AG04450 (cell line): ENCODE measurements around the gene CHD9NB. TPM values are rescaled to one million over a fixed set of nuclear protein-coding genes. Genes with fewer than 3 reads are reported as not detected.

Experiments used
- CTCF ChIA-PET: fragments of 300-600, 350-600 bp; formaldehyde crosslinking; extraction: SDS; loops from one replicate; lab custom pipeline; 2022; ENCODE audit warnings: antibody characterized with exemption, inconsistent platforms; lab: Charles Lee
- POLR2A ChIA-PET: fragments of 350-600 bp; formaldehyde crosslinking; extraction: SDS; loops from one replicate; lab custom pipeline; 2021; ENCODE audit warnings: antibody characterized with exemption, inconsistent platforms; lab: Yijun Ruan, JAX
- DNase-seq: peaks from one replicate; pipeline ENCODE4 v3.0.0-alpha.2; 2011; ENCODE audit warnings: low read depth, low spot score
- H3K27ac ChIP-seq: one replicate; pipeline ENCODE4 v1.5.1; 2012; ENCODE audit warnings: low read depth, low read length, control low read depth
- H3K27me3 ChIP-seq: one replicate; pipeline ENCODE4 v1.6.0; 2012; ENCODE audit warnings: low read length; ENCODE audit not compliant: control insufficient read depth, insufficient read depth
- H3K4me3 ChIP-seq: 2 replicates; pipeline ENCODE4 v1.5.1; 2011; ENCODE audit warnings: mild to moderate bottlenecking, low read depth, low read length, control low read depth
- H3K9me3 ChIP-seq: 2 replicates; pipeline ENCODE4 v1.5.1; 2012; ENCODE audit warnings: low read length; ENCODE audit not compliant: control insufficient read depth, insufficient read depth
- polyA plus RNA-seq: library from polyadenylated mRNA; depleted of rRNA; stranded (reverse); fragments of >200 nt; gene quantifications from 2 replicates; pipeline ENCODE4 v1.2.3, GENCODE V29; 2011
- TF ChIP-seq, protein P1 (sequence below): IDR thresholded peaks from 2 replicates; pipeline ENCODE4 v1.5.1; 2011; ENCODE audit warnings: low read depth, low read length, control low read depth, inconsistent platforms

Gene CHD9NB
- polyA plus RNA-seq, 1 experiment: 1.2 TPM

DNA sequence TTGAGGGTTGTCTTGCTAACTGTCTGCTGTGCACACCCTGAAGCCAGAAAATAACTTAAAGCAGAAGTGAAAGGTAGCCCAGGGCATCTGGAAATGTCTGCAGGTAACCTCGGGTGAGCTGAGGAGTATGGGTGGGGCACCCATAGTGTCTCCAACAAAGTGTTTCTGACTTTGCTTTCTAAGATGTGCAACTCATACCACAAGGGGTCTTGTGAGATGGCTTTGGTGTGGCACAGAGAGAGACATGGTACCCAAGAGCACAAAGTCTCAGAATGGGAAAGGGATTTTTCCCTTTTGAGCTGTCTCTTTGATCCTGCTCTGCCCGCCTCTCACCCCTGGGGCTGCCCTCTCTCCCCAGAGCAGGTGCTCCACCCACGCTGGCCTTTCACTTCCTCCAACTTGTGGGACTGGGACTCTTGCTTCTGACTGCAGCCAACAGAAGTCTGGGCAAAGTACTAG lies 9.0 kb upstream of the CHD9NB start:
- Histone ChIP-seq H3K27ac (no peak overlapping the region), H3K9me3 (no peaks in the 10 kb centered on the region), H3K27me3 (no peaks in the 10 kb centered on the region), H3K4me3 (no peak overlapping the region)
- POLR2A ChIA-PET: no interaction called here
- CTCF ChIA-PET: no interaction called here
- no peak for DNase-seq
- TF ChIP-seq, protein P1, sequence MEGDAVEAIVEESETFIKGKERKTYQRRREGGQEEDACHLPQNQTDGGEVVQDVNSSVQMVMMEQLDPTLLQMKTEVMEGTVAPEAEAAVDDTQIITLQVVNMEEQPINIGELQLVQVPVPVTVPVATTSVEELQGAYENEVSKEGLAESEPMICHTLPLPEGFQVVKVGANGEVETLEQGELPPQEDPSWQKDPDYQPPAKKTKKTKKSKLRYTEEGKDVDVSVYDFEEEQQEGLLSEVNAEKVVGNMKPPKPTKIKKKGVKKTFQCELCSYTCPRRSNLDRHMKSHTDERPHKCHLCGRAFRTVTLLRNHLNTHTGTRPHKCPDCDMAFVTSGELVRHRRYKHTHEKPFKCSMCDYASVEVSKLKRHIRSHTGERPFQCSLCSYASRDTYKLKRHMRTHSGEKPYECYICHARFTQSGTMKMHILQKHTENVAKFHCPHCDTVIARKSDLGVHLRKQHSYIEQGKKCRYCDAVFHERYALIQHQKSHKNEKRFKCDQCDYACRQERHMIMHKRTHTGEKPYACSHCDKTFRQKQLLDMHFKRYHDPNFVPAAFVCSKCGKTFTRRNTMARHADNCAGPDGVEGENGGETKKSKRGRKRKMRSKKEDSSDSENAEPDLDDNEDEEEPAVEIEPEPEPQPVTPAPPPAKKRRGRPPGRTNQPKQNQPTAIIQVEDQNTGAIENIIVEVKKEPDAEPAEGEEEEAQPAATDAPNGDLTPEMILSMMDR: no peak

DNA sequence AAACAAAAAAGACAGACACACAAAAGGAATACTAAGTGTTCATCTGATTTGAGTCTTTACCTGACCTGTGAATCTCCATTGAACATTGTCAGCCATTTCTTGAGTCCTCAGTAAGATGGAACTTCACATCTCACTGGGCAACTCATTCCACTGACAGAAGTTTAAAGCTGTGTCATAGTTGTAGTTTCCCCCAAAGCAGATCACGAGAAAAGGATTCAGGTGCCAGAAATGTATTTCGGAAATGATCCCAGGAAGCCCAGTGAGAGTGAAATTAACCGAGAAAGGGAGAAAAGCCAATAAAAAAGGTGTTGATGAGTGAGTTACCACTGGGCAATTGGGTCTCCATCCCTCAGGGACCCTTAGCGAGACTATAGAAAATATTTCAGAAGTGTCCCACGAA lies 8.6 kb upstream of the CHD9NB start:
- TF ChIP-seq, protein P1: no peak
- ChIA-PET POLR2A (no interaction called here), CTCF (no interaction called here)
- no peaks in the 10 kb centered on the region for H3K9me3 ChIP-seq
- DNase-seq: no peak
- no peak overlapping the region for H3K27ac ChIP-seq
- no peaks in the 10 kb centered on the region for H3K27me3 ChIP-seq
- H3K4me3 ChIP-seq: no peak overlapping the region

DNA sequence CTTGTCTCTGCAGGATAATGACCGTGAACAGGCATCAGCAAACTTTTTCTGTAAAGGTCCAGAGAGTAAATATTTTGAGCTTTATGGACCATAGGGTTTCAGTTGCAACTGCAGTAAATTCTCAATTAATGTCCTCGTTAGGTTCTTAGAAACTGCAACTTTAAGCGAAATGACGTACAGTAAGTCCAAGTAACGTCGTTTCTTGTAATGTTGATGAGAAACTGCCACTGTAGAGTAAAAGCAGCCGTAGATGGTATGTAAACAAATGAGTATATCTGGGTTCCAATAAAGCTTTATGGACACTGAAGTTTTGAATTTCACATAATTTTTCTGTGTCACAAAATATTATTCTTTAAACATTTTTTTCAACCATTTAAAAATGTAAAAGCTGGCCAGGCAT lies 7.0 kb upstream of the CHD9NB start:
- no peak overlapping the region for H3K4me3 ChIP-seq
- no peaks in the 10 kb centered on the region; the same call in 1 of the 2 replicates for H3K9me3 ChIP-seq
- POLR2A ChIA-PET: no interaction called here
- DNase-seq: no peak
- TF ChIP-seq, protein P1: no peak
- H3K27me3 ChIP-seq: no peaks in the 10 kb centered on the region
- H3K27ac ChIP-seq: no peak overlapping the region
- CTCF ChIA-PET: interaction anchor here (0.6 to 0.7 kb wide), 2 partner anchors 141 to 148 kb away, joined by 3 to 5 read pairs; no protein-coding TSS in a partner anchor

DNA sequence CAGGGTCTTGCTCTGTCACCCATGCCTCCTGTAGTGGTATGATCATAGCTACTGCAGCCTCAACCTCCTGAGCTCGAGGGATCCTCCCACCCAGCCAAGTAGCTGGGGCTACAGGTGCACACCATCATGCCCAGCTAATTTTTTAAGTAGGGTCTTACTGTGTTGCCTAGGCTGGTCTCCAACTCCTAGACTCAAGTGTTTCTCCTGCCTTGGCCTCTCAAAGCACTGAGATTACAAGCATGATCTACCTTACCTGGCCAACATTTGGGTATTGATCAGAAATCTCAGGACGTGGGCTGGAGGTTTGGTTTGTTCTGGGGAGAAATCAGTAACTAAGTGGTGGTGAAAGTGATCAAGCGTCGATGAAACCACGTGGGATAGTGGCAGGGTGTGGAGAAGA lies 6.2 kb upstream of the CHD9NB start:
- H3K9me3 ChIP-seq: no peaks in the 10 kb centered on the region; the same call in 1 of the 2 replicates
- CTCF ChIA-PET: no interaction called here
- H3K27me3 ChIP-seq: no peaks in the 10 kb centered on the region
- H3K27ac ChIP-seq: no peak overlapping the region
- POLR2A ChIA-PET: no interaction called here
- H3K4me3 ChIP-seq: no peak overlapping the region
- TF ChIP-seq, protein P1: no peak
- DNase-seq: no peak

DNA sequence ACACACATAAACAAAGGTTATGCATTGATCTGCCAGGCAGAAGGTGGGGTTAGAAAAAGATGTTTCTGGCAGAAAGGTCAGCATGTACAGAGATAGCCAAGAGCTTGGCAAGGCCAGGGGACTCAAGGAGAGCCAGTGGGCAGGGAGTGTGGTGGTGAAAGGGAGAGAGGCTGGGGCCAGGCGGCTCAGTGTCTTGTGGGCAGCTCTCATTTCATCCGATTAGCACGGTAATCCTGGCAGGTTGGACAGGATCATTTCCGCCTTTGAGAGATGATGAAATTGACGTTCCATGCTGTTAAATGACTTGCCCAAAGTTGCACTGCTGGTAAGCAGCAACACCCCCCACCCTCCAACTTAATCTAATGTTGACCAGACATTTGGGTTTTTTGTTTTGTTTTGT lies 5.7 kb upstream of the CHD9NB start:
- ChIA-PET CTCF (interaction anchor here (0.8 kb wide), 1 partner anchor 102 kb away, joined by 4 read pairs; no protein-coding TSS in a partner anchor), POLR2A (no interaction called here)
- TF ChIP-seq, protein P1: no peak
- no peak overlapping the region for H3K27ac ChIP-seq
- no peaks in the 10 kb centered on the region; the same call in 1 of the 2 replicates for H3K9me3 ChIP-seq
- no peak overlapping the region for H3K4me3 ChIP-seq
- H3K27me3 ChIP-seq: no peaks in the 10 kb centered on the region
- DNase-seq: no peak
